Left kidney (tissue), 2 donors: ENCODE measurements around the gene PCBP3. TPM values are rescaled to one million over a fixed set of nuclear protein-coding genes. Genes with fewer than 3 reads are reported as not detected.
"Not testable (repeated sequence)": the region's sequence is repeated elsewhere in the genome, so short reads cannot be mapped to it uniquely, and the experiment has no call there.

Experiments used
- DNase-seq: peaks from one replicate; pipeline ENCODE4 v3.0.0-alpha.2; 2013
- polyA plus RNA-seq: library from polyadenylated mRNA; unstranded; fragments of 120-200 nt; gene quantifications from one replicate; pipeline ENCODE4 v1.2.1, GENCODE V29; 2013; ENCODE audit not compliant: insufficient read length

The PCBP3 gene
- polyA plus RNA-seq, 1 donor: 2.0 TPM

GRCh38 chr21:45875416-45875760 is 231.9 kb downstream of the PCBP3 start:
- no peak for DNase-seq

- no peak for DNase-seq
These were observed 232.4 kb downstream of the PCBP3 start for GRCh38 chr21:45875881-45876280.

DNA sequence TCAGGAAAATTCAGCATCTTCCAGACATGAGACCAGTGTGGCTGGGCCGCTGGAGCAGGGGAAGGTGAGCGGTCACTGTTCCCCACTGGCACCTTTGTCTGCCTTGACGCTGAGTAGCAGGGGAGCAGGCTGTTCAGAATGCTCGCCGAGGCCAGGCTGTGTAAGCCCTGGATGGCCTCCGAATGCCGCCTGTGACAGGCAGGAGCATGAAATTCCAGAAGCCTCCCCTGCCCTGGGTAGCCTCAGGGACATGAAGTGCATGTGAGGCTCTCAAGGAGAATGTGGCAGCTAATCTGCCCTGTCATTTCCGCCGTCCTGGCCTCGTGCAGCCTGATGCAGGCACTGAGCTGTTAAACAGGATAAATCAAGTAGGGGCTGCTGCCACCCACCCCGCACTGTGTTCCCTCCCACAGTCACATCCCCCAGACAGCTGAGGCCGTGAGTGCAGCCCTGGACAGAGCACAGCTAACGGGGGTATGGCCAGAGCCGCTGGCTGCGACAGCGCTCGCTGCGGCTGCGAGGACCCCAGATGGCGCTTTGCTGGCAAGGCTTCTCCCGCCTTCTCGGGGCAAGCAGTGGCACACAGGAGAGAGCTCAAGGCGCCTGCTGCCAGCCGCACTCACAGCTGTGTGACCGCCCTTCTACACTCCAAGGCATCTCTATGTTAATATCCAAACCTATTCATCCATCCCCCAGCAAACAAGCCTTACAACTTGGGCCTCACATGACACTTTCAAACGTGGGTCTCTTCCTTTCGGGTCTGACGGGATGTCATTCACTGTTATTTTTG is 233.1 kb downstream of the PCBP3 start:
- DNase-seq: peak; percentile 86

- DNase-seq: no peak
These were observed 233.6 kb downstream of the PCBP3 start for GRCh38 chr21:45877171-45877438.

DNA sequence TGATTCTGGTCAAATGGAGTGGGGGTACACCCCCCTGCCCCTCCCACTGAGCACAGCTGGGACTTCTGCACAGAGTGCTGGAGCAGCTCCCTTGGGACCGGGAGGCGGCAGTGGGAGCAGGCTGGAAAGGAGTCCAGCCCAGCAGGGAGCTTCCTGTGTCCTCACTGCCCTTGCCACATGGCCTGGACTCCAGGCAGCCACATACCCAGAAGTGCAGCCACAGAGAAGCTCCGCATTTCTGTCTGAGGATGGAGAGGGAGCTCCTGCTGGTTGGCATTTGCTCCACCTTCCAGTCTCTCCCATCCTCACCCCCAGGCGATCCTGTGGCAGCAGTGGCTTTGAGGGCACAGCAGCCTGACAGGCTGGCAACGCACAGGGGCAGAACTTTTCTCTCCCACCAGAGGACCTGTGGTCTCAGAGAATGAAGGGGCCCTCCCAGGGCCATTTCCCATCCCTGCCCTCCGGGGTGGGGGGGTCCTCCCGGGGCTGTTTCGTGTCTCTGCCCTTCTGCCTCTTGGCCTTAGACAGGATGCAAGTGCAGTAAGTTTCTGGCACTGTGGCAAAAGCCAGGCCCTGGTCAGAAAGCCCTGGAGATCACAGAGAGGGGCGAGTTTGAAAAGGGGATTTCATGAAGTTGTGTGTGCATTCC is 234.4 kb downstream of the PCBP3 start:
- no peak for DNase-seq

GRCh38 chr21:45880097-45881068 is 236.9 kb downstream of the PCBP3 start:
- peak; percentile 78 for DNase-seq

GRCh38 chr21:45882645-45883044 is 239.1 kb downstream of the PCBP3 start:
- no peak for DNase-seq

DNA sequence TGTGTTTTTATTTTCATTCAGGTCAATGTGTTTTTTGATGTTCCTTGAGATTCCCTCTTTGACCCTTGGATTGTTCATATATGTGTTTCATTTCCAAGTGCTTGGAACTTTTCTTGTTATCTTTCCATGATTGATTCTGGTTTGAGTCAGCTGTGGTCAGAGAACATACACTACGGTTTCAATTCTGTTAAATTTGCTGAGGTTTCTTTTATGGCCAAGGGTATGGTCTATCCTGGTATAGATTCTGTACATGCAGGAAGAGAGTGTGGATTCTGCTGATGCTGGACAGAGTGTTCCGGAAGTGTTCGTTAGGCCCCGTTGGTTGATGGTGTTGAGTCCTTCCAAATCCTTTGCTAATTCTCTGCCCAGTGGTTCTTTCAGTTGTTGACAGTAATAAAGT is 239.6 kb downstream of the PCBP3 start:
- DNase-seq: no peak

- DNase-seq: no peak
These were observed 242.0 kb downstream of the PCBP3 start for GRCh38 chr21:45885597-45885929.

DNA sequence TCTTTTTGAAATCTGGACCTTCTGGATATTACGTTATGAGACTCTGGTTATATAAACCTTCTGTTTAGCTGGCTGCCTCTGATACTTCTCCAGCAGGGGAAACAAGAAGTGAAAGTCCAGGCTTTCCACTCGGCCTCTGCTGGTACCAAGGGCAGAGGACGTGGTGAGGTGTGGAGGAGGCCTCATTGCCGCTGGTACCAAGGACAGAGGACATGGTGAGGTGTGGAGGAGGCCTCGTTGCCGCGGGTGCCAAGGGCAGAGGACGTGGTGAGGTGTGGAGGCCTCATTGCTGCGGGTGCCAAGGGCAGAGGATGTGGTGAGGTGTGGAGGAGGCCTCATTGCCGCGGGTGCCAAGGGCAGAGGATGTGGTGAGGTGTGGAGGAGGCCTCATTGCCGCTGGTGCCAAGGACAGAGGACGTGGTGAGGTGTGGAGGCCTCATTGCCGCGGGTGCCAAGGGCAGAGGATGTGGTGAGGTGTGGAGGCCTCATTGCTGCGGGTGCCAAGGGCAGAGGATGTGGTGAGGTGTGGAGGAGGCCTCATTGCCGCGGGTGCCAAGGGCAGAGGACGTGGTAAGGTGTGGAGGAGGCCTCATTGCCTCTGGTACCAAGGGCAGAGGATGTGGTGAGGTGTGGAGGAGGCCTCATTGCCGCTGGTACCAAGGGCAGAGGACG is 242.5 kb downstream of the PCBP3 start:
- DNase-seq: not testable (repeated sequence)

GRCh38 chr21:45886610-45887026 is 243.1 kb downstream of the PCBP3 start:
- no peak for DNase-seq

DNA sequence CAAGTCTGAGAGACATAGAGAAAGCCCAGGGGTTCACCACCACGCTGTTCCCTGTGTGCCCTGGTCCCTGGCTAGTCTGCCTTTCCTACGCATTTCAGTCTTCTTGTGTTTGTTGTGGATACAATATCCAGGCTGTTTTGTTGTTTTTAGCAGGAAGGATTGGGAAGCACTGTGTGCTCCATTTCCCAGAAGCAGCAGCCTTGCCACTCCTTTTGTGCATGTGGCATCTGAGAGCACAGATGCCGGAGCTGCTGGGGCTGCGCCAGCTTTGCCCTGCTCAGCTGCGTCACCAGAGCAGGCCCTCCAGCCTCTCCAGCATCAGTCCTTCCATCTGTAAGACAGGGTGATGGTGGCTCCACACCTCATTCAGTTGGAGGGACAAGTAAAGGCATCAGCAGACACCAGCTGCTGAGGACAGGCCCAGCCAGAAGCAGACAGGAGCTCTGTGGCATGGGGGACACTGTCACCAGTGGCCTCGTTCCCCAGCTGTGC is 243.6 kb downstream of the PCBP3 start:
- no peak for DNase-seq

- no peak for DNase-seq
These were observed 244.3 kb downstream of the PCBP3 start for GRCh38 chr21:45887788-45888187.

DNA sequence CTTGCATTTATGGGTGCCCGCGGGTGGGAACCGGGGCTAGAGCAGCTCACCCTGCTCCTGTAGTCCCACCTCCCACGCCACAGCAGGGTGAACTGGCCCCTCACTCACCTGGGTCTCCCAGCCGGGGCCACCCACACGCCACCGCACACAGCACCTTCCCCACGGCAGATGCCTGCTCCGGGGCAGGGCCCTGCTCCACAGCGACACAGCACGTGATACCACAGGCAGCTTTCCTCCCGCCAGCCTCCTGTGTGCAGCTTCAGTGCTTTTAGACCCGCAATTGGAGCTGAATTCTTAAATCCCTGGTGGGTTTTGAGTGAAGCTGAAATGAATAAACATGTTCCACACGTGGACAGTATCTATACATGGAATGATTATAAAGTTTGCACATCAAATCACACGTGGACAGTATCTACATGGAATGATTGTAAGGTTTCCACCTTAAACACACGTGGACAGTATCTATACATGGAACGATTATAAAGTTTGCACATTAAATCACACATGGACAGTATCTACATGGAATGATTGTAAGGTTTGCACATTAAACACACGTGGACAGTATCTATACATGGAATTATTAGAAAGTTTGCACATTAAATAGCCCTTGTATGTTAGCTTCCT is 245.0 kb downstream of the PCBP3 start:
- no peak for DNase-seq

DNA sequence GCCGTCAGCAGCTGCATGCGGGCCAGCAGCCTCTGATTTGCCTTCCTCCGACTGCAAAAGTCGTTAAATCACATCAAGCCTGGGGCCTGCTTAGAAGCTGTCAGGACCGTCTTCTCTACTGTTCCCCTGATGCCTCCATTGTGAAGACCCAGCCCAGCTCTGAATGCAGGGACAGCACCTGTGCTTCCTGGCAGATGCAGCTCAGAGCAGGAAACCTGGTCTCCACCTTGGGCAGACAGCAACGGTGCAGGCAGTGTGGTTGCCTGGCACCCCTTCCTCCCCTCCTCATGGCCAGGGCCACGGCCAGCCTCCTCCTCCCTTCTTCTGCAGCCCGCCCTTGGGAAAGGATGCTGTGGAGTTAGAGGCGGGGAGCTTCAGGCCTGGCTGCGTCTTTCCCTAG is 245.7 kb downstream of the PCBP3 start:
- DNase-seq: no peak

- DNase-seq: no peak
These were observed 246.4 kb downstream of the PCBP3 start for GRCh38 chr21:45889961-45890360.

DNA sequence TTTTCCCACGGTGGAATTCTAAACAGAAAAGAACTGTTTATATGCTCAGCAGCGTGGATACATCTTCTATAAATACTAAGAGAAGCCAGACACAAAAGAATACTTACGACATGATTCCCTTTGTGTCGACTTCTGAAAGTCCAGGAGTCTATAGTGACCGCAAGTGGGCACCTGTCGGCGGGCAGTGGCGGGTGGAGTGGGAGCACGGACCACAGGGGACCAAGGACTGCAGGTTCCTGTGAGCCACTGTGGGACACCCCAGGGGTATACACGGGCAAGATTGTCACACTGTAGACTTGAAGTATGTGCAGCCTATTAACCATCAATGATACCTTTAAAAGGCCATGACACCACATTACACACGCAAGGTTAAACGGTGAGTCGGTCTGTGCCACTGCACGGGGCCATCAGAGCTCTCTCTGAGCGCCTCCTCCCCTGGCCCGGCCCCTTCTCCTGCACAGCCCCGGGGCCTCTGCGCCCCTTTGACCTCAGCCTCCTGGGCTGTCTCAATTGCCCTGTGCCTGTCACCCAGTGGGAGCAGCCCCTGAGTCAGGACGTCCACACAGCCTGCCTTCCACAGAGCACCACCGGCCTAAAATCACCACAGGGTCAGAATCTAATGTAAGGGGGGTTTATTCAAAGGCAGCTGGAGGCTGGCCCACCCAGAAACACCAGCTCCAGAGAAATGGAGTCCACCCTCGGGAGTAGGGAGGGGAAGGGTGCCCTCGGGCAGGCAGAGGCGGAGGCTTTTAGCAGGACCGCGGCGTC is 248.0 kb downstream of the PCBP3 start:
- no peak for DNase-seq

DNA sequence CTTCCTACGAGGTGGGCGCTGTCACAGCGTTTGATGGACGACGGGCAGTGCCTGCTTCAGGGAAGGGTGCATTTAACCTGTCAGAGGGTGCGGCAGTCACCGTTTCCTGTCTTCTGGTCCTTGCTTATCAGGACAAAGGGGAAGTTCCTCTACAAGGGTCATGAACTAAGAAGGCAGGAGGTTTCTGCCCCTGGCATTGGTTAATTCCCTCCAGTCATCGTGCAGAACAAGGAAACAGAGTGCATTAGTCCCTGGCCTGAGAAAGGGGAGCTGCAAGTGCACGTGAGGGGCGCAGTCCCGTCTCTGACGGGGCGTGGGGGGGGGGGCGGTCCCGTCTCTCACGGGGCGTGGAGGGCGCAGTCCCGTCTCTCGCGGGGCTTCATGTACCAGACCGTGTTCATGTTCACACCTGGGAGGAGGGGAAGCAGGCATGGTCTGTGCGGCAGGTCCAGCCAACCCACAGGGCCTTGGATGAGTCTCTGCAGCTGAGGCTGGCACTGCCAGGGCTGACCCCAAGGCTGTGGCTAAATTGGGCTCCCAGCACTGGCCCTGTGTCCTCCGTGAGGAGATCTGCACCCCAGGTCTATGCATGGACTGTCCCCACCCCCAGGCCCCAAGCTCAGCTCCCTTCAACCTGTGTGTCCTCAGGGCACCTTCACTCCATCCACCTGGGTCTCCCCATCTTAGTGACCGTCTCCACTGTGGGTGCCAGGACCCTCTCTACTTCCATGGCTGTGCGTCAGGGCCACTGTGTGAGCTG is 248.8 kb downstream of the PCBP3 start:
- DNase-seq: no peak

DNA sequence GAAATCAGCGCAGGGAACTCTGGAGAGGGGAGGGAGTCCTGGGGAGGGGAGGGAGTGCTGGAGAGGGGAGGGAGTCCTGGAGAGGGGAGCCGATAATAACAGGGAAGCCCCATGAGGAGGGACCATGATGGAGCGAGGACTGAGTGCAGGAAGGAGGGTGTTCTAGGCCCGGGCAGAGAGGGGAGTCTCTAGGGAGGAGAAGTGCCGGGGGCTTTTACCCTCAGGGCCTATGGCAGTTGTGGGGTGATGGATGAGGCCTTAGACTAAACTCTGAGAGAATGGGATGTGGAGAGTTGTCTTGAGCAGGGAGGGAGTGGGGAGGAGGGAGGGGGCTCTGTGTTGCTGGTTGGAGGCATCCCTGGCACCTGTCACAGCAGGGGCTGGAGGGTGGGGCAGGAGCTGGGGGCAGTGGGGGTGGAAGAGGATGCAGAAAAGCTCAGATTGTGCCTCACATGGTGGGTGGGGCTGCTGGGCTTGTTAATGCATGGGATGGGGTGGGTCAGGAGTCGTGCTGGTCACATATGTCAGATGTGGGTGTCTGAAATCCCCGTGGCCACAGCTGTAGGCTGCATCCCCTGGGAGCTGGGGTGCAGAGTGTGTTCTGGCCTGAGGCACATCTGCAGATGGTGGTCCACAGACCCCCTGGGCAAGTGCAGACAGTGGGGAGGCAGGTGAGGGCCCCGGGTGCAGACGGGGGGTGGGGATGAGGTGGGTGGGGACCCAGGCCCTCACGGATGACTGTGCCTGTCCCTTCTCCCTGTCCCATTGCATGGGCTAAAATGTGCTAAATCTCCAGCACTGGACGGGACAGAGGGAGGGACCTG is 249.6 kb downstream of the PCBP3 start:
- DNase-seq: no peak
